ENCODE data around the gene GMDS. TPM values are rescaled to one million over a fixed set of nuclear protein-coding genes. Genes with fewer than 3 reads are reported as not detected.

GMDS gene
- total and polyA plus RNA-seq, 2 donors (not counting 1 experiment from before 2014, with no cell fraction given) = 11.5 to 16.4 TPM

- Histone ChIP-seq H4K20me1 (ENCODE audit: control insufficient read depth, insufficient read depth, low read length, poor library complexity, severe bottlenecking) (no peaks in the 10 kb centered on the region), H3K27ac (ENCODE audit: low read length in 2 of 2) (no peak overlapping the region), H3K4me1 (ENCODE audit: control insufficient read depth in 2 of 2, insufficient read depth in 2 of 2, low read length in 2 of 2) (no peaks in the 10 kb centered on the region), H3K4me2 (replicated peaks; ENCODE audit: low read depth, low read length, poor library complexity, severe bottlenecking) (no peak overlapping the region), H3K9ac (ENCODE audit: low read length) (no peak overlapping the region), H3K79me2 (ENCODE audit: control insufficient read depth, insufficient read depth, low read length) (no peaks in the 10 kb centered on the region), H3K36me3 (replicated peaks in 1 of 2; ENCODE audit: control extremely low read depth in 1 of 2, control insufficient read depth in 1 of 2, extremely low read depth in 1 of 2, insufficient read depth in 2 of 2, low read length in 1 of 2) (no peaks in the 10 kb centered on the region), H3K4me3 (ENCODE audit: control extremely low read depth in 1 of 5, extremely low read depth in 1 of 5, insufficient read depth in 1 of 5, low read depth in 2 of 5, low read length in 4 of 5) (no peak overlapping the region), H2AFZ (ENCODE audit: insufficient read depth, low read depth, low read length, poor library complexity, severe bottlenecking) (no peak overlapping the region), H3K9me3 (ENCODE audit: control extremely low read depth in 1 of 3, control insufficient read depth in 2 of 3, insufficient read depth in 1 of 3, low read length in 2 of 3) (no peaks in the 10 kb centered on the region), H3K27me3 (replicated peaks in 1 of 4; ENCODE audit: control extremely low read depth in 1 of 4, control insufficient read depth in 3 of 4, insufficient read depth in 4 of 4, low read length in 3 of 4) (no peaks in the 10 kb centered on the region)
- H3K4me3 Mint-ChIP-seq = no peak overlapping the region
- no peak for DNase-seq
- ATAC-seq (ENCODE audit: low read depth) = no peak
- no peaks in the 10 kb centered on the region for H3K9me3 Mint-ChIP-seq (ENCODE audit: insufficient read depth)
- H3K27me3 Mint-ChIP-seq = no peaks in the 10 kb centered on the region
- POLR2A ChIA-PET = no interaction called here
- no peaks in the 10 kb centered on the region for H3K4me1 Mint-ChIP-seq
- H3K27ac Mint-ChIP-seq = no peak overlapping the region
- CTCF ChIA-PET = no interaction called here
- no peak for TF ChIP-seq CTCF (IDR thresholded peaks at IDR 0.05)
- no peak for TF ChIP-seq EZH2 (IDR thresholded peaks at IDR 0.05; ENCODE audit: borderline replicate concordance, insufficient read depth, low read depth, low read length, poor library complexity, severe bottlenecking)
- 98% methylated on average over 8 of the region's 8 CpGs for WGBS (ENCODE audit: insufficient coverage)
- intact Hi-C loops (cut with micrococcal nuclease) = no loop called here
Observed at GRCh38 chr6:1702580-1703051, 542.8 kb downstream of the GMDS start.

GRCh38 chr6:1701668-1702353 lies 543.6 kb downstream of the GMDS start:
- ATAC-seq (ENCODE audit: low read depth) (no peak), DNase-seq (no peak)
- no peaks in the 10 kb centered on the region for H3K36me3 ChIP-seq (replicated peaks in 1 of 2; ENCODE audit: control extremely low read depth in 1 of 2, control insufficient read depth in 1 of 2, extremely low read depth in 1 of 2, insufficient read depth in 2 of 2, low read length in 1 of 2)
- H3K4me3 ChIP-seq (ENCODE audit: control extremely low read depth in 1 of 5, extremely low read depth in 1 of 5, insufficient read depth in 1 of 5, low read depth in 2 of 5, low read length in 4 of 5) = no peak overlapping the region
- intact Hi-C loops (cut with micrococcal nuclease) = no loop called here
- Mint-ChIP-seq H3K4me3 (no peak overlapping the region), H3K4me1 (no peaks in the 10 kb centered on the region), H3K27ac (no peak overlapping the region), H3K27me3 (no peaks in the 10 kb centered on the region), H3K9me3 (ENCODE audit: insufficient read depth) (no peaks in the 10 kb centered on the region)
- POLR2A ChIA-PET = no interaction called here
- H3K9ac ChIP-seq (ENCODE audit: low read length) = no peak overlapping the region
- no peaks in the 10 kb centered on the region for H3K79me2 ChIP-seq (ENCODE audit: control insufficient read depth, insufficient read depth, low read length)
- TF ChIP-seq EZH2 (IDR thresholded peaks at IDR 0.05; ENCODE audit: borderline replicate concordance, insufficient read depth, low read depth, low read length, poor library complexity, severe bottlenecking) (no peak), CTCF (IDR thresholded peaks at IDR 0.05) (no peak)
- no peaks in the 10 kb centered on the region for H3K4me1 ChIP-seq (ENCODE audit: control insufficient read depth in 2 of 2, insufficient read depth in 2 of 2, low read length in 2 of 2)
- no peaks in the 10 kb centered on the region for H3K9me3 ChIP-seq (ENCODE audit: control extremely low read depth in 1 of 3, control insufficient read depth in 2 of 3, insufficient read depth in 1 of 3, low read length in 2 of 3)
- H2AFZ ChIP-seq (ENCODE audit: insufficient read depth, low read depth, low read length, poor library complexity, severe bottlenecking) = no peak overlapping the region
- WGBS (ENCODE audit: insufficient coverage) = 93% methylated on average over 11 of the region's 12 CpGs
- CTCF ChIA-PET = no interaction called here
- no peak overlapping the region for H3K27ac ChIP-seq (ENCODE audit: low read length in 2 of 2)
- no peaks in the 10 kb centered on the region for H3K27me3 ChIP-seq (replicated peaks in 1 of 4; ENCODE audit: control extremely low read depth in 1 of 4, control insufficient read depth in 3 of 4, insufficient read depth in 4 of 4, low read length in 3 of 4)
- no peak overlapping the region for H3K4me2 ChIP-seq (replicated peaks; ENCODE audit: low read depth, low read length, poor library complexity, severe bottlenecking)
- no peaks in the 10 kb centered on the region for H4K20me1 ChIP-seq (ENCODE audit: control insufficient read depth, insufficient read depth, low read length, poor library complexity, severe bottlenecking)
